Activated CD8-positive, alpha-beta memory T cell treated with anti-CD3 and anti-CD28 coated beads, Interleukin-2, amount 10 ng/mL, durations not matched to agents 7 days and 5 days (primary cell): ENCODE results near the gene HMGA1. TPM values are rescaled to one million over a fixed set of nuclear protein-coding genes. Genes with fewer than 3 reads are reported as not detected.

Experiments
- ATAC-seq: fragments of 150-1000 bp; cut with Tn5 transposase; one replicate; pipeline ENCODE4 v1.10.0; 2021; ENCODE audit warnings: moderate library complexity
- CTCF ChIA-PET: fragments of 350-600 bp; sonication (Branson Sonifier 250); formaldehyde crosslinking; loops from one replicate; lab custom pipeline; 2021; ENCODE audit warnings: antibody characterized with exemption; lab: Charles Lee
- DNase-seq: peaks from one replicate; pipeline ENCODE4 v3.0.0-alpha.2; 2020
- H3K27ac Mint-ChIP-seq: one replicate; pipeline ENCODE4 v1.8.0; 2021; ENCODE audit warnings: mild to moderate bottlenecking, mixed read lengths
- H3K27me3 Mint-ChIP-seq: one replicate; pipeline ENCODE4 v1.8.0; 2021; ENCODE audit warnings: mixed read lengths
- H3K36me3 Mint-ChIP-seq: one replicate; pipeline ENCODE4 v1.8.0; 2021; ENCODE audit warnings: mild to moderate bottlenecking, mixed read lengths
- H3K4me1 Mint-ChIP-seq: one replicate; pipeline ENCODE4 v1.8.0; 2021; ENCODE audit warnings: mixed read lengths
- H3K4me3 Mint-ChIP-seq: one replicate; pipeline ENCODE4 v1.8.0; 2021; ENCODE audit warnings: mild to moderate bottlenecking, moderate library complexity, mixed read lengths
- H3K9me3 Mint-ChIP-seq: one replicate; pipeline ENCODE4 v1.8.0; 2022; ENCODE audit warnings: low read depth, mixed read lengths
- total RNA-seq, 2 experiments: library from RNA; stranded (reverse); gene quantifications; one replicate each; pipeline ENCODE4 v1.2.3, GENCODE V29; 2021

HMGA1 gene
- total RNA-seq, 2 experiments from 2014 or later = 214 to 312 TPM

DNA sequence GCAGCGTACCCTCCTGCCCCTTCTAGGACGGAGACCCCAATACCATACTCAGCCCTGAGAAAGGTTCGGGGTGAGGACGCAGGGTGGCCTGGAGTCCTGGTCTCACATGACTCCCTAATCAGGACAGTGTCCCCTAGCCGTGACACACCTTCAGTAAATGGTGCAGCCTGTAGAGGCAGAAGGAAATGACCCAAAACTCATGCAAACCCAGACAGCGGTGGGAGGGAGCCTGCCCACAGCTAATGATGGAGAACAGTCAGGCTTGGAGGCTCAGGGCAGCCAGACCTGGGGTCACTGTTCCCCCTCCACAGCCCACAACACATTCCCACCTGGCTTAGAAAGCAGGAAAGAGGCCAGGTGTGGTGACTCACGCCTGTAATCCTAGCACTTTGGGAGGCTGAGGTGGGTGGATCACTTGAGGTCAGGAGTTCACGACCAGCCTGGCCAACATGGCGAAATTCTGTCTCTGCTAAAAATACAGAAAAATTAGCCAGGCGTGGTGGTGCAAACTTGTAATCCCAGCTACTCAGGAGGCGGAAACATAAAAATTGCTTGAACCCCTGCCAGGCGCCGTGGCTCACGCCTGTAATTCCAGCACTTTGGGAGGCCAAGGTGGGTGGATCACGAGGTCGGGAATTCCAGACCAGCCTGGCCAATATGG, 8.8 kb upstream of the HMGA1 start:
- ATAC-seq (no peak), DNase-seq (no peak)
- H3K36me3 Mint-ChIP-seq = no peaks in the 10 kb centered on the region
- CTCF ChIA-PET = interaction anchor here (2.2 kb wide), 1 partner anchor 32 kb away, joined by 7 read pairs; no protein-coding TSS in a partner anchor
- no peak overlapping the region for H3K4me3 Mint-ChIP-seq
- H3K27ac Mint-ChIP-seq = no peak overlapping the region
- H3K9me3 Mint-ChIP-seq = no peaks in the 10 kb centered on the region
- H3K4me1 Mint-ChIP-seq = peaks cover 31% of the 10 kb centered on the region
- H3K27me3 Mint-ChIP-seq = no peaks in the 10 kb centered on the region

DNA sequence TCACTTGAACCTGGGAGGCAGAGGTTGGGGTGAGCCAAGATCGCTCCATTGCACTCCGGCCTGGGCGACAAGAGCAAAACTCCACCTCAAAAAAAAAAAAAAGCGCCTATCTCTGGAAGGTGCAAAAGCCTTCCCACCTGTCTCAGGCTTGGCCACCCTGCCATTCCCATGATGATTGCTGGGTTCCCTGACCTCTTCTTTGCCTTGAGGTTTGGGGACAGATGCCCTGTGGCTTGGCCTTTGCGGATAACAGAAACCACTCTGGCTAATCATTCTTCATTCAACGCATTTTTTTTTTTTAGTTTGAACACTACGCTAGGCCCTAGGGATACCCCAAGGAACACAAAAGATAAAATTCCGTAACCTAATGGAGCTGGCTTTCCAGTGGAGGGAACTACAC, 6.8 kb upstream of the HMGA1 start:
- no peaks in the 10 kb centered on the region for H3K27me3 Mint-ChIP-seq
- peaks cover 19% of the 10 kb centered on the region for H3K4me1 Mint-ChIP-seq
- CTCF ChIA-PET = interaction anchor here (1.0 kb wide), 1 partner anchor 66 kb away, joined by 5 read pairs; no protein-coding TSS in a partner anchor
- H3K9me3 Mint-ChIP-seq = no peaks in the 10 kb centered on the region
- no peak overlapping the region for H3K27ac Mint-ChIP-seq
- DNase-seq (no peak), ATAC-seq (no peak)
- H3K4me3 Mint-ChIP-seq = no peak overlapping the region
- no peaks in the 10 kb centered on the region for H3K36me3 Mint-ChIP-seq

DNA sequence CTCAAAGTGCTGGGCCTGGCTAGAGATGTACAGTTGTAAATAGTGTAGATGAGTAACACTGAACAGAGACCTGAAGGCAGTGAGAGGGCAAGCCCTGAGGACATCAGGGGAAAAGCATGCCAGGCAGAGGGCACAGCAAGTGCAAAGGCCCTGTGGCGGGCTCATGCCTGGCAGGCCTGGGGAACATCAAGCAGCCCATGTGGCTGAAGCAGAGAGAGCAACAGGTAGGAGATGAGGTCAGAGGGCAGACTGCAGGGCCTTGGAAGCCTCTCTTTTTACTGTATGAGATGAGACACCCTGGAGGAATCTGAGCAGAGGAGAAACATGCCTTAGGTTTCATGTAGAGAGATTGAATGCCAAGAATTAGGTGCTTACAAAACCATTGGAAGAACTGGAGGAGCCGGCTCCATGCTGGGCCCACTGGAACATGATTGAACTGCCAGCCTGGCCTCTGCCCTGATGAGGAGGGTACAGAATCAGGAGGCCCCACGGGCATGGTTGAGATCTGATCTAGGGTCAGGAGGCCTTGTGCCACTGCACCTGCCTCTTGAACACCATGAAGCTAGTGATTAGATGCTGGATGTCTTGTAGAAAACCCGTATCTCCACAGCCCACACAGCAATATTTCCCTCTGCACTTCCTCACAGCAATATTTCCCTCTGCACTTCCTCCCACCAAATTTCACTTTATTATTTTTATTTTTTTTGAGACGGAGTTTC, 5.9 kb upstream of the HMGA1 start:
- Mint-ChIP-seq H3K4me1 (peaks cover 19% of the 10 kb centered on the region), H3K27me3 (no peaks in the 10 kb centered on the region), H3K27ac (no peak overlapping the region), H3K9me3 (no peaks in the 10 kb centered on the region), H3K36me3 (no peaks in the 10 kb centered on the region), H3K4me3 (no peak overlapping the region)
- no peak for ATAC-seq
- DNase-seq = no peak
- CTCF ChIA-PET = interaction anchor here (0.7 to 1.2 kb wide), 3 partner anchors 19 to 185 kb away, joined by 3 to 4 read pairs (median 3); no protein-coding TSS in a partner anchor

- ATAC-seq (no peak), DNase-seq (no peak)
- Mint-ChIP-seq H3K4me3 (no peak overlapping the region), H3K9me3 (no peaks in the 10 kb centered on the region), H3K4me1 (peaks cover 24% of the 10 kb centered on the region), H3K27ac (no peak overlapping the region), H3K27me3 (no peaks in the 10 kb centered on the region), H3K36me3 (no peaks in the 10 kb centered on the region)
- CTCF ChIA-PET = interaction anchor here (0.6 to 1.2 kb wide), 3 partner anchors 18 to 505 kb away, joined by 3 to 4 read pairs (median 3); no protein-coding TSS in a partner anchor
These were observed 4.9 kb upstream of the HMGA1 start for GRCh38 chr6:34231566-34232336.

GRCh38 chr6:34232901-34233300, 3.8 kb upstream of the HMGA1 start:
- no peak overlapping the region for H3K4me3 Mint-ChIP-seq
- no peaks in the 10 kb centered on the region for H3K27me3 Mint-ChIP-seq
- H3K36me3 Mint-ChIP-seq = no peaks in the 10 kb centered on the region
- no peak overlapping the region for H3K27ac Mint-ChIP-seq
- peaks cover 14% of the 10 kb centered on the region for H3K4me1 Mint-ChIP-seq
- DNase-seq (no peak), ATAC-seq (no peak)
- CTCF ChIA-PET = no interaction called here
- no peaks in the 10 kb centered on the region for H3K9me3 Mint-ChIP-seq

DNA sequence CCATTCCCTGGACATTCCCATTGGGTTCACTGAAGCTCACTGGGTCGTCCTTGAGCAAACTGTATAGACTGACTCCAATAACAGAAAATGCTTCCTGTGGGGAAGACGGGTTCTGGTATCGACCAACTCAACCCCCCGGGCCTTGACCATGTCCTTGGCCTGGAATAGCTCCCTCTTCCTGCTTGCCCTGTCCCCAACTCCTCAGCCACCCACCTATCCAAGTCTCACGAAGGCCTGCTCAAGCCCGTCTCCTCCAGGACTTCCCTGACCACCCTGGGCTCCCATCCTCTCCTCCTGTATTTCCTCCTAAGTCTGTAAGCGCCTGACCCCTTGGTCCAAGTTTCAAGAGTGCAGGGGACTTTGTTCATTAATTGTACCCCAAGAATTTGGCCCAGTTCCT, 2.8 kb upstream of the HMGA1 start:
- Mint-ChIP-seq H3K27ac (no peak overlapping the region), H3K27me3 (no peaks in the 10 kb centered on the region), H3K4me1 (peaks cover 21% of the 10 kb centered on the region), H3K9me3 (no peaks in the 10 kb centered on the region), H3K4me3 (no peak overlapping the region), H3K36me3 (no peaks in the 10 kb centered on the region)
- CTCF ChIA-PET = no interaction called here
- DNase-seq (no peak), ATAC-seq (no peak)

DNA sequence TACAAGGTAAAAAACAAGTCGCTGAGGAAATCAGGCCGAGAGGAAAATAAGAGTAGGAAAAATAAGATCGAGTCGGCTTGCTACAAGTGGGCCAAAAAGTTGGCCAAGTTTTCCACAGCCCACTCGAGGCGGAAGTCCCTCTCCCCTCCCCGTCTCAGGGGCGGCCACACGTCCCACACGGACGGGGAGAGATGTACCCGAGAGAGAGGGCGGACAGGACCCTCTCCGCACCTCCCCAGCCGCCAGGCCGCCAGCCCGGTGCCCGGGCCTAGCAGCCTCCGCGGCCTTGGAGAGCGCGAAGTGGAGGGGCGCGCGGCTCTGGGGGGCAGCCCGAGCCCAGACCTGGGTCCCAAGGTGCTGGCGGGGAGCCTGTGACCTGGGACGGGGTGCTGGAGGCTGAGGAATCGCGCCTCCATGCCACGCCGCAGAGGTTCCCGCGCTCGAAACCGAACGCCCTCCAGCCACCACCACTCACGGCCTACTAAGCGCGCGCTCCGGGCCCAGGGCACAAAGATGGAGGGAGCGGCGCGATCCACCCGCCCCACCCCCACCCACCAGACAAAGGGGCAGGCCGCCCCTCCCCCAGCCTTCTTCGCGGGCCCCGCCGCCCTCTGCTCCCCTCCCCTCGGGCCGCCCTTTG, 1.9 kb upstream of the HMGA1 start:
- peaks cover 22% of the 10 kb centered on the region for H3K4me1 Mint-ChIP-seq
- CTCF ChIA-PET = no interaction called here
- no peaks in the 10 kb centered on the region for H3K9me3 Mint-ChIP-seq
- H3K36me3 Mint-ChIP-seq = no peaks in the 10 kb centered on the region
- peak overlapping the region; percentile 65 for H3K27ac Mint-ChIP-seq
- H3K4me3 Mint-ChIP-seq = peak overlapping the region; percentile 6
- DNase-seq (no peak), ATAC-seq (no peak)
- H3K27me3 Mint-ChIP-seq = no peaks in the 10 kb centered on the region

GRCh38 chr6:34235307-34236130, 1.2 kb upstream of the HMGA1 start:
- Mint-ChIP-seq H3K9me3 (no peaks in the 10 kb centered on the region), H3K27ac (peak overlapping the region; percentile 86), H3K27me3 (no peaks in the 10 kb centered on the region), H3K4me1 (peaks cover 28% of the 10 kb centered on the region), H3K36me3 (no peaks in the 10 kb centered on the region), H3K4me3 (peak overlapping the region; percentile 77)
- ATAC-seq (peak; percentile 43), DNase-seq (peak; percentile 71)
- CTCF ChIA-PET = interaction anchor here (1.3 to 1.4 kb wide), 2 partner anchors 14 to 161 kb away, joined by 4 to 9 read pairs; partner anchors contain the start of gene SMIM29

DNA sequence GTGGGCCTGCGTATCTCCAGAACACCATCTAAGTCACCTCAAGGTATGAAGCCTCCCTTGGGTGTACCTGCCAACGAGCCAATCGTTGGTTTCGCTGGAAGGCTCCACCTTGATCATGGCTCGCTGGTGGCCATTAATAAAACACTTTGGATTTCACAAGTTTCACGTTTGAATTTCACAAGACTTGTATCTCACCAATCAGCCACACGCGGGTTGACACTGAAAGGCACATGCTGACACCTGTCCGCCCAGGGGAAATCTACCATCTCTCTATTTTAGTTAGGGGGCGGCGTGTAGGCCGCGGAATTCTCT, 586 bp upstream of the HMGA1 start:
- Mint-ChIP-seq H3K4me3 (peak overlapping the region; percentile 77), H3K27me3 (no peaks in the 10 kb centered on the region), H3K4me1 (peaks cover 33% of the 10 kb centered on the region), H3K36me3 (peaks cover 2% of the 10 kb centered on the region), H3K9me3 (no peaks in the 10 kb centered on the region), H3K27ac (peak overlapping the region; percentile 86)
- CTCF ChIA-PET = interaction anchor here (1.3 to 1.5 kb wide), 5 partner anchors 10 to 160 kb away, joined by 4 to 14 read pairs (median 6); partner anchors contain the start of gene SMIM29
- ATAC-seq (peak; percentile 28), DNase-seq (peak; percentile 68)

DNA sequence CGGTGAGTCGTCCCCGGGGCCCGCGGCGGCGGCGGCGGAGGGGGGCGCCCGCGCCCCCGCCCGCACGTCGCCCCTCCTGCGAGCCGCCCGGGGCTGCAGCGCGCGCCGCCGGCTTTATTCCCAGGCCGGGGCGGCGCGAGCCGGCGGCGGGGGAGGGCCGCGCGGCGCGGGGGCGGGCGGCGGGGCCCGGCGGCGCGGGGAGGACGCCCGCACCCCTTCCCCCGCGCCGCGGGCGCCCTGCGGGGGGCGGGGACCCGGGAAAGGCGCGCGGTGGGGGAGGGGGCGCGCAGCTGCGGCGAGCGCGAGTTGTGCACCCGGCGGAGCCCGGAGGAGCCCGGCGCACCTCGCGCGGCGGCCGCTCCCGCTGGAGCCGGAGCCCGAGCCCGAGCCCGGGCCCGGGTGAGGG, 646 bp downstream of the HMGA1 start:
- peaks cover 45% of the 10 kb centered on the region for H3K4me1 Mint-ChIP-seq
- H3K4me3 Mint-ChIP-seq = peak overlapping the region; percentile 81
- CTCF ChIA-PET = interaction anchor here (1.3 to 1.5 kb wide), 5 partner anchors 9 to 159 kb away, joined by 4 to 14 read pairs (median 6); partner anchors contain the start of gene SMIM29
- ATAC-seq = peak; percentile 8
- H3K27me3 Mint-ChIP-seq = no peaks in the 10 kb centered on the region
- DNase-seq = no peak
- no peak overlapping the region for H3K27ac Mint-ChIP-seq
- H3K9me3 Mint-ChIP-seq = no peaks in the 10 kb centered on the region
- H3K36me3 Mint-ChIP-seq = peaks cover 14% of the 10 kb centered on the region

DNA sequence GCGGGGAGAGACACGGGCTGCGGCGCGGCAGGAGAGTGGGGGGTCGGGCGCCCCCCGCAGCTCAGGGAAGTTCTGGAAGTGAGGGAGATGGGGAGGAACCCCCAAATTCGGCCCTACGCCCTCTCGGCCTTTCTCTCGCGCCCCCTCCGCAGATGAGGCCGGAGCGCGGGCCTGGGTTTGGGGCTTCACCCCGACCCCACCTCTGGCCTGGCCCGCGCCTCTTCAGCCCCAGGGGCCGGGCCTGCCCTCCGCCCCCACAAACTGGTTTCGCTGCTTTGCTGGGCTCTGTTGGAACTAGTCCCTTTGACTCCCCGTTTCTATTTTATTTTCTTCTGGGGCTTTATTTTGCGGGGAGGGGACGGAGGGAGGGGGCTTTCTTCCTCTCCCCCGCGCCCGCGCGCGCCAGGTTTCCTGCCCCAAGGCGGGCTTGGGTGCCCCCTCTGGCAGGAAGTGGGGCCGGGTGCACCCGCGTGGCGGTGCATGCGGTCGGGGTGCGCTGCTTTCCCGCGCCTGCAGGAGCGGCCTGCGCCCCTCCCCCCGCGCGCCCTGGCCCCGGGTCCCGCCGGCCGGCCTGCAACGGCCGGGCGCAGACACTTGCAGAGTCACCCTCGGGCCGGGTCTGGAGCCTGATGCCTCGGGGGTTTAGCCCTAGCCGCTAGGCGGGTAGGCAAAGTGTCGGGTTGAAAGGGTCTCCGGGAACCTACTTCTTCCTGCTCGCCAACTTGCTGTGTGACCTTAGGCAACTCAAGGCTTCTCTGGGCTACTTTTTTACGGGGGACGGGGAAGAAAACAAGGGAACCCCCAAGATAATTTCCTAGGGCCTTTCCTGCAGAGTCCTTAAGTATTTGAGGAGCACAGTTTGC, 1.3 kb downstream of the HMGA1 start:
- H3K4me1 Mint-ChIP-seq = peaks cover 51% of the 10 kb centered on the region
- H3K9me3 Mint-ChIP-seq = no peaks in the 10 kb centered on the region
- ATAC-seq (peak; percentile 31), DNase-seq (peak; percentile 86)
- peak overlapping the region; percentile 91 for H3K27ac Mint-ChIP-seq
- peak overlapping the region; percentile 81 for H3K4me3 Mint-ChIP-seq
- peaks cover 20% of the 10 kb centered on the region for H3K36me3 Mint-ChIP-seq
- H3K27me3 Mint-ChIP-seq = no peaks in the 10 kb centered on the region
- CTCF ChIA-PET = interaction anchor here (1.4 to 1.5 kb wide), 3 partner anchors 8 to 42 kb away, joined by 6 to 14 read pairs (median 6); no protein-coding TSS in a partner anchor
